Measurements from ENCODE around the gene COL18A1. TPM values are rescaled to one million over a fixed set of nuclear protein-coding genes. Genes with fewer than 3 reads are reported as not detected.

COL18A1 gene
- total and polyA plus RNA-seq, 2 of the 8 experiments (the other 6 are each of a cell fraction or from before 2014, with no cell fraction given): 145 to 201 TPM

DNA sequence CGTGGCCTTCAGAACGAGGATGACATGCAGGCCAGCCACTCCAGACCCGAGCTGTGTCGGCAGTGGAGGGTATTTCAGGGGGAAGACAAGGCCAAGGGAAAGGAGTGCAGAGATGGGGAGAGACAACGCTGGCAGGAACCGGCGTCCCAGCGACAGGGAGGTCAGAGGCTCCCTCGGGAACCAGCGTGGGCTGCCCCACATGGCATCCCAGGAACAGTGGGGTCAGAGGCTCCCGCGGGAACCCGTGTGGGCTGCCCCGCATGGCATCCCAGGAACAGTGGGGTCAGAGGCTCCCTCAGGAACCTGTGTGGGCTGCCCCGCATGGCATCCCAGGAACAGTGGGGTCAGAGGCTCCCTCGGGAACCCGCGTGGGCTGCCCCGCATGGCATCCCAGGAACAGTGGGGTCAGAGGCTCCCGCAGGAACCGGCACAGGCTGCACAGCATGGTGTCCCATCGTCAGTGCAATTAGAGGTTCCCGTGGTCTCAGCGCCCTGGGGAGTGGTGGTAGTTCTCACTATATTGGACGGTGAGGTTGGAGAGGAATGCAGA lies 94.3 kb downstream of the COL18A1 start:
- H3K27me3 ChIP-seq (replicated peaks in 1 of 4; ENCODE audit: control insufficient read depth in 3 of 4, extremely low read depth in 1 of 4, insufficient read depth in 3 of 4, low read length in 3 of 4): no peaks in the 10 kb centered on the region
- H3K4ac ChIP-seq (replicated peaks; ENCODE audit: insufficient read length, low read depth, low read length): no peak overlapping the region
- TF ChIP-seq TAF7 (optimal IDR thresholded peaks at IDR 0.05; ENCODE audit: borderline replicate concordance, low read depth, low read length) (no peak), NANOG (IDR thresholded peaks at IDR 0.05; ENCODE audit: insufficient read depth, low read depth, low read length, poor library complexity, severe bottlenecking) (no peak), SRF (IDR thresholded peaks at IDR 0.05; ENCODE audit: low read depth, low read length) (no peak), CBX8 (IDR thresholded peaks at IDR 0.05; ENCODE audit: borderline replicate concordance, low read depth, low read length) (no peak), NRF1 (IDR thresholded peaks at IDR 0.05; ENCODE audit: low read depth, low read length) (no peak), POLR2AphosphoS5 (IDR thresholded peaks at IDR 0.05; ENCODE audit: low read depth, low read length) (no peak), SP4 (IDR thresholded peaks at IDR 0.05; ENCODE audit: low read length) (no peak), HDAC2 (IDR thresholded peaks at IDR 0.05; ENCODE audit: borderline replicate concordance in 1 of 2, low read depth in 2 of 2, low read length in 2 of 2) (no peak)
- TF ChIP-seq, protein P1, sequence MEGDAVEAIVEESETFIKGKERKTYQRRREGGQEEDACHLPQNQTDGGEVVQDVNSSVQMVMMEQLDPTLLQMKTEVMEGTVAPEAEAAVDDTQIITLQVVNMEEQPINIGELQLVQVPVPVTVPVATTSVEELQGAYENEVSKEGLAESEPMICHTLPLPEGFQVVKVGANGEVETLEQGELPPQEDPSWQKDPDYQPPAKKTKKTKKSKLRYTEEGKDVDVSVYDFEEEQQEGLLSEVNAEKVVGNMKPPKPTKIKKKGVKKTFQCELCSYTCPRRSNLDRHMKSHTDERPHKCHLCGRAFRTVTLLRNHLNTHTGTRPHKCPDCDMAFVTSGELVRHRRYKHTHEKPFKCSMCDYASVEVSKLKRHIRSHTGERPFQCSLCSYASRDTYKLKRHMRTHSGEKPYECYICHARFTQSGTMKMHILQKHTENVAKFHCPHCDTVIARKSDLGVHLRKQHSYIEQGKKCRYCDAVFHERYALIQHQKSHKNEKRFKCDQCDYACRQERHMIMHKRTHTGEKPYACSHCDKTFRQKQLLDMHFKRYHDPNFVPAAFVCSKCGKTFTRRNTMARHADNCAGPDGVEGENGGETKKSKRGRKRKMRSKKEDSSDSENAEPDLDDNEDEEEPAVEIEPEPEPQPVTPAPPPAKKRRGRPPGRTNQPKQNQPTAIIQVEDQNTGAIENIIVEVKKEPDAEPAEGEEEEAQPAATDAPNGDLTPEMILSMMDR (IDR thresholded peaks at IDR 0.05; ENCODE audit: control extremely low read depth in 1 of 3, insufficient read depth in 1 of 3, low read depth in 1 of 3, low read length in 3 of 3): no peak
- TF ChIP-seq, protein P2, sequence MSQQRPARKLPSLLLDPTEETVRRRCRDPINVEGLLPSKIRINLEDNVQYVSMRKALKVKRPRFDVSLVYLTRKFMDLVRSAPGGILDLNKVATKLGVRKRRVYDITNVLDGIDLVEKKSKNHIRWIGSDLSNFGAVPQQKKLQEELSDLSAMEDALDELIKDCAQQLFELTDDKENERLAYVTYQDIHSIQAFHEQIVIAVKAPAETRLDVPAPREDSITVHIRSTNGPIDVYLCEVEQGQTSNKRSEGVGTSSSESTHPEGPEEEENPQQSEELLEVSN (IDR thresholded peaks at IDR 0.05): no peak

More for the DNA sequence above, 94.3 kb downstream of the COL18A1 start:
- Histone ChIP-seq H3K23me2 (ENCODE audit: low read depth, low read length) (peaks cover 11% of the 10 kb centered on the region; the same call in 1 of the 2 replicates), H3K9ac (replicated peaks in 1 of 4; ENCODE audit: extremely low read depth in 1 of 4, low read depth in 3 of 4, low read length in 3 of 4) (no peak overlapping the region), H3K23ac (ENCODE audit: insufficient read length) (no peak overlapping the region), H3K4me2 (ENCODE audit: insufficient read depth in 1 of 2, low read depth in 2 of 2, low read length in 2 of 2) (no peak overlapping the region), H2AK5ac (ENCODE audit: low read depth, low read length) (no peak overlapping the region), H3K4me3 (ENCODE audit: extremely low read depth in 1 of 4, insufficient read depth in 2 of 4, low read depth in 3 of 4, low read length in 4 of 4) (no peak overlapping the region), H3K36me3 (ENCODE audit: control insufficient read depth in 2 of 4, insufficient read depth in 4 of 4, low read length in 3 of 4) (peaks cover 14 to 54% (median 26%) of the 10 kb centered on the region in 4 experiments), H2BK15ac (ENCODE audit: low read length) (no peak overlapping the region), H2BK5ac (ENCODE audit: low read depth, low read length) (no peak overlapping the region), H3K79me2 (ENCODE audit: control insufficient read depth in 1 of 2, insufficient read depth in 2 of 2, low read length in 2 of 2) (no peaks in the 10 kb centered on the region), H2BK20ac (ENCODE audit: low read length) (no peak overlapping the region), H3K4me1 (replicated peaks in 1 of 4; ENCODE audit: control insufficient read depth in 3 of 4, insufficient read depth in 4 of 4, low read length in 3 of 4) (no peaks in the 10 kb centered on the region), H4K8ac (ENCODE audit: extremely low read depth, insufficient read depth, low read length) (no peak overlapping the region; the same call in 1 of the 2 replicates), H3K79me1 (ENCODE audit: low read depth, low read length) (no peaks in the 10 kb centered on the region; the same call in 1 of the 2 replicates), H3K27ac (ENCODE audit: low read depth, low read length) (no peak overlapping the region), H3K9me3 (ENCODE audit: insufficient read depth in 2 of 2, low read depth in 1 of 2, low read length in 1 of 2) (no peaks in the 10 kb centered on the region), H2BK120ac (replicated peaks; ENCODE audit: low read depth, low read length) (no peak overlapping the region), H2BK12ac (ENCODE audit: low read depth, low read length) (no peak overlapping the region), H4K20me1 (replicated peaks in 1 of 2; ENCODE audit: control insufficient read depth in 1 of 2, insufficient read depth in 2 of 2, low read length in 2 of 2) (peaks cover 2 to 8% of the 10 kb centered on the region in 2 experiments), H4K5ac (ENCODE audit: insufficient read length, low read depth, low read length) (no peak overlapping the region), H2AFZ (ENCODE audit: low read length) (no peak overlapping the region), H3K14ac (ENCODE audit: insufficient read length) (no peak overlapping the region), H3K18ac (ENCODE audit: extremely low read depth, low read length) (no peak overlapping the region), H3K56ac (replicated peaks; ENCODE audit: insufficient read length, low read depth, low read length) (no peak overlapping the region), H4K91ac (replicated peaks; ENCODE audit: insufficient read length, low read length) (no peak overlapping the region)
- WGBS, 2 experiments (ENCODE audit: extremely low coverage in 1 of 2, insufficient coverage in 1 of 2, insufficient read length in 1 of 2, insufficient replicate concordance in 2 of 2, low coverage in 1 of 2, low lambda C conversion rate in 2 of 2, missing lambda C conversion rate in 1 of 2): 86% methylated on average over 20 of the region's 25 CpGs; no CpG with 5 or more reads in 1 of the 2 experiments
- POLR2A ChIA-PET (ENCODE audit: partially characterized antibody): interaction anchor here (0.8 to 2.0 kb wide), 2 partner anchors 14 to 17 kb away, joined by 3 to 5 read pairs; no protein-coding TSS in a partner anchor
- CTCF ChIA-PET (ENCODE audit: partially characterized antibody): no interaction called here
- no peak for FAIRE-seq
- DNase-seq (ENCODE audit: low read depth in 1 of 2, low spot score in 2 of 2): no peak

Data from H1 (cell line).